DND-41 (cell line): Measurements from ENCODE around the gene ZCCHC24.

Source experiments
- ATAC-seq: fragments of 200-7000 bp; cut with Tn5 transposase; 3 replicates; pipeline ENCODE4 v1.9.1; 2021; ENCODE audit warnings: low read depth; ENCODE audit not compliant: insufficient read depth
- DNase-seq: peaks from one replicate; pipeline ENCODE4 v3.0.0-alpha.2; 2020
- H2AFZ ChIP-seq: 2 replicates; pipeline ENCODE4 v1.6.0; 2012; ENCODE audit warnings: low read depth, low read length
- H3K27ac ChIP-seq: 2 replicates; pipeline ENCODE4 v1.5.1; 2012; ENCODE audit warnings: low read length, inconsistent platforms
- H3K27me3 ChIP-seq: fragments of 200-600 bp; sonication (generic); 2 replicates; pipeline ENCODE4 v1.6.0; 2012; ENCODE audit warnings: low read length, mild to moderate bottlenecking, inconsistent platforms; ENCODE audit not compliant: insufficient read depth, poor library complexity
- H3K36me3 ChIP-seq: 2 replicates; pipeline ENCODE4 v1.5.1; 2012; ENCODE audit warnings: low read length, inconsistent platforms; ENCODE audit not compliant: insufficient read depth
- H3K4me1 ChIP-seq: 2 replicates; pipeline ENCODE4 v1.5.1; 2012; ENCODE audit warnings: mild to moderate bottlenecking, low read length; ENCODE audit not compliant: insufficient read depth
- H3K4me2 ChIP-seq: 2 replicates; pipeline ENCODE4 v1.6.0; 2012; ENCODE audit warnings: mild to moderate bottlenecking, moderate library complexity, low read length, inconsistent platforms; ENCODE audit not compliant: insufficient read depth
- H3K4me3 ChIP-seq, 2 experiments: fragments of 200-600 bp in 1 of 2; shearing (Covaris generic) in 1 of 2; 2 replicates each; pipeline ENCODE4 v1.5.1; 2012 to 2016; ENCODE audit warnings: inconsistent platforms in 2 of 2, low read length in 2 of 2, mild to moderate bottlenecking in 2 of 2, low read depth in 1 of 2, moderate library complexity in 1 of 2
- H3K79me2 ChIP-seq: 2 replicates; pipeline ENCODE4 v1.6.0; 2012; ENCODE audit warnings: low read length, inconsistent platforms; ENCODE audit not compliant: insufficient read depth
- H3K9ac ChIP-seq: 2 replicates; pipeline ENCODE4 v1.6.0; 2012; ENCODE audit warnings: low read depth, mild to moderate bottlenecking, inconsistent platforms, low read length, moderate library complexity
- H3K9me3 ChIP-seq: 2 replicates; pipeline ENCODE4 v1.5.1; 2012; ENCODE audit warnings: low read length, moderate library complexity, mild to moderate bottlenecking, inconsistent platforms; ENCODE audit not compliant: insufficient read depth, severe bottlenecking
- H4K20me1 ChIP-seq: 2 replicates; pipeline ENCODE4 v1.6.0; 2012; ENCODE audit warnings: low read length; ENCODE audit not compliant: insufficient read depth
- CTCF ChIP-seq: IDR thresholded peaks from 2 replicates; pipeline ENCODE4 v1.5.1; 2012; ENCODE audit warnings: borderline replicate concordance, low read length, moderate library complexity, mild to moderate bottlenecking; ENCODE audit not compliant: poor library complexity, severe bottlenecking; ENCODE audit errors: extremely low read depth
- EZH2 ChIP-seq: IDR thresholded peaks from 3 replicates; pipeline ENCODE4 v1.6.1; 2012; ENCODE audit warnings: borderline replicate concordance, low read depth, mild to moderate bottlenecking, moderate library complexity, low read length, inconsistent platforms; ENCODE audit not compliant: severe bottlenecking

The ZCCHC24 gene

GRCh38 chr10:79484476-79484875 is 39.1 kb upstream of the ZCCHC24 start:
- Histone ChIP-seq H3K79me2 (no peaks in the 10 kb centered on the region), H3K27ac (no peak overlapping the region), H3K27me3 (peaks cover 35% of the 10 kb centered on the region), H3K4me1 (no peaks in the 10 kb centered on the region), H3K4me2 (no peak overlapping the region), H3K36me3 (no peaks in the 10 kb centered on the region), H2AFZ (no peak overlapping the region), H3K9me3 (no peaks in the 10 kb centered on the region), H3K4me3 (no peak overlapping the region), H3K9ac (no peak overlapping the region), H4K20me1 (no peaks in the 10 kb centered on the region)
- TF ChIP-seq CTCF (no peak), EZH2 (no peak)
- ATAC-seq, result no peak
- DNase-seq, result no peak

GRCh38 chr10:79483948-79484347 is 38.5 kb upstream of the ZCCHC24 start:
- Histone ChIP-seq H3K27me3 (peaks cover 32% of the 10 kb centered on the region), H3K4me3 (no peak overlapping the region), H3K9ac (no peak overlapping the region), H3K27ac (no peak overlapping the region), H2AFZ (no peak overlapping the region), H3K36me3 (no peaks in the 10 kb centered on the region), H3K79me2 (no peaks in the 10 kb centered on the region), H3K4me2 (no peak overlapping the region), H3K4me1 (no peaks in the 10 kb centered on the region), H4K20me1 (no peaks in the 10 kb centered on the region), H3K9me3 (no peaks in the 10 kb centered on the region)
- DNase-seq (no peak), ATAC-seq (no peak)
- TF ChIP-seq EZH2, result no peak
- TF ChIP-seq CTCF, result no peak

DNA sequence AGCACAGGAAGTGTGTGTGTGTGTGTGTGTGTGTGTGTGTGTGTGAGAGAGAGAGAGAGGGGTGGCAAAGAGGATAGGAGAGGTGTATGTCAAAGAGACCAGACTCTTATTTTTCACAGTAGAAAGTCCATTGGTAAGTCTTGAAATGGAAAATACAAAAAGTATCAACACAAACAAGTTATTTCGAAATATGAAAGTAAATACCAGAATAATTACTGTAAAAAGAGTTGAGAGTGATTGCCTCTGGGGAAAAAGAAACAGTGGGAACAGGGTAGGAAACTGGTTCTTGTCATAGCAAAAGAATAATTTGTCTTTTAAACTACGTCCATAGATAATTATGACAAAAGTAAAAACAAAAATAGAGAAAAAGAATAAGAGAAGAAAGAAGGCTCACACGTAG is 37.9 kb upstream of the ZCCHC24 start:
- TF ChIP-seq EZH2, result no peak
- TF ChIP-seq CTCF, result no peak
- no peaks in the 10 kb centered on the region for H3K79me2 ChIP-seq
- no peaks in the 10 kb centered on the region for H4K20me1 ChIP-seq
- no peaks in the 10 kb centered on the region for H3K9me3 ChIP-seq
- no peaks in the 10 kb centered on the region for H3K36me3 ChIP-seq
- peaks cover 26% of the 10 kb centered on the region for H3K27me3 ChIP-seq
- no peak overlapping the region for H2AFZ ChIP-seq
- ATAC-seq, result no peak
- H3K4me2 ChIP-seq, result no peak overlapping the region
- DNase-seq, result no peak
- no peaks in the 10 kb centered on the region for H3K4me1 ChIP-seq
- no peak overlapping the region for H3K4me3 ChIP-seq
- H3K27ac ChIP-seq, result no peak overlapping the region
- H3K9ac ChIP-seq, result no peak overlapping the region

DNA sequence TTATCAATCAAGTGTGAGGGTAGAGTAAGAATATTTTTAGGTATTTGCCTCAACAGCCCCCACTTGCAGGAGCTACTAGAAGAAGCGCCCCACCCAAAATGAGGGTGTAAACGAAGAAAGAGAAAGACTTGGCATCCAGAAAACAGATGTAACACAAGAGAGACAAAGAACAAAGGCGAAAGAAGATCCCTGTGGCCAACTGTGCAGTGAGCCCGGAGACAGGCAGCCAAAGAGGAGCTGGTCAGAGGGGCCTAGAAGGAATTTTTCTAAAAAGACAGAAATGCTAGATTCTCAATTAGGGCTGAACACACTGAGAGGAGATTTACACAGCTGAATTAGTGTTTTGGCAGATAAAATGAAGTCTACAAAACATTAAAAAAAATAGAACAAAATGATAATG is 37.3 kb upstream of the ZCCHC24 start:
- H3K79me2 ChIP-seq, result no peaks in the 10 kb centered on the region
- H3K4me1 ChIP-seq, result no peaks in the 10 kb centered on the region
- H3K4me3 ChIP-seq, result no peak overlapping the region
- DNase-seq, result no peak
- TF ChIP-seq EZH2 (no peak), CTCF (no peak)
- no peaks in the 10 kb centered on the region for H3K9me3 ChIP-seq
- H3K27ac ChIP-seq, result no peak overlapping the region
- no peaks in the 10 kb centered on the region for H4K20me1 ChIP-seq
- H2AFZ ChIP-seq, result no peak overlapping the region
- no peak overlapping the region for H3K9ac ChIP-seq
- no peaks in the 10 kb centered on the region for H3K36me3 ChIP-seq
- peaks cover 21% of the 10 kb centered on the region for H3K27me3 ChIP-seq
- H3K4me2 ChIP-seq, result no peak overlapping the region
- no peak for ATAC-seq
